Stimulated activated CD4-positive, alpha-beta T cell treated with anti-CD3 and anti-CD28 coated beads, Interleukin-12 subunit alpha, Interleukin-12 subunit beta, amount 100 ng/mL, for 48 hours (primary cell): ENCODE data around the gene AGAP5.
A peak's percentile ranks its signal among the peaks of the same experiment; 100 is the strongest.
"Not testable (repeated sequence)": the region's sequence is repeated elsewhere in the genome, so short reads cannot be mapped to it uniquely, and the experiment has no call there.

Source experiments
- DNase-seq, 3 donors: peaks; one replicate each; pipeline ENCODE4 v3.0.0-alpha.2; 2020; ENCODE audit warnings: low read depth in 2 of 3, low spot score in 1 of 3

AGAP5 gene

GRCh38 chr10:73697675-73698159 lies at the start of gene AGAP5:
TSS of gene AGAP5 (minus strand) at chr10:73698109. CDS start at chr10:73697755, 354 bp downstream.
- not testable (repeated sequence) for DNase-seq

- DNase-seq = no peak
These were observed 48.8 kb upstream of the AGAP5 start for GRCh38 chr10:73746721-73747120.

DNA sequence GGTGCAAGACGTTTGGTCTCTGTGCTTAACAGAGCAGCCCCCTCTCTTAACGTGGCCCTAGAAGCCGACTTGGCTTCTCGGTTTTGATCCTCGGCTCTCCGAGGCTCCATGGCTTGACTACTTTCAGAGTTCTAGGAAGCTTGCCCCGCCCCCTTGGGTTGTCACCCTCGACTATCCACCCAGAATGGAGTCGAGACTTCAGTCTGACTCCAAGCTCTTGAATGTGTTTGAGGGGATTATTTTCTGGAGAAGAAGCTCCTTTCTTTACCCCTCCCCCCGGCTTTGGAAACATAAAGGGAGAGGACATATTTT lies 46.7 kb upstream of the AGAP5 start:
- DNase-seq = peak; percentile 46 to 54 (median 48)

GRCh38 chr10:73743905-73744663 lies 46.2 kb upstream of the AGAP5 start, which contains the start of gene SEC24C:
TSS of gene SEC24C (plus strand) at chr10:73744372. CDS start at chr10:73746833, 2,461 bp downstream.
- DNase-seq = peak; percentile 92 to 95 (median 92)

DNA sequence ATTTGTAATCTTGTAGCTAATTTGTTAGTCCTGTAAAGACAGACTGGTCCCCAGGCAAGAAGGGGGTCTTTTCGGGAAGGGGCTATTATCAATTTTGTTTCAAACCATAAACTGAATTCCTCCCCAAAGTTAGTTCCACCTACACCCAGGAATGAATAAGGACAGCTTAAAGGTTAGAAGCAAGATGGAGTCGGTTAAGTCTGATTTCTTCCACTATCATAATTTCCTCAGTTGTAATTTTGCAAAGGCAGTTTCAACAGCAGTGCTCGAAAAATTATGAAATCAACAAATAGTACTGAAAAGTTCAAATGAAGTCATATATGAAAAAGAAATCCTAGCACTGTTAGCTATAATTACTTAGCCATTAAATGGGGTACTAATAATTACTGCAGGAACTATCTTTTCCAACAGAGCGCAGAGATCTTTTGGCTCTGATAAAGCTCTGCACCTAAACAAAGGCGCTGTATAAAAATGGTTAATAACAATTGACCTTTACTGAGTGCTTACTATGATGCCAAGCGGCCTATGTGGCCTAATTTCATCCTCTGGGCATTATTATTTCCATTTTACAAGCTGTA lies 45.5 kb upstream of the AGAP5 start:
- no peak for DNase-seq

DNA sequence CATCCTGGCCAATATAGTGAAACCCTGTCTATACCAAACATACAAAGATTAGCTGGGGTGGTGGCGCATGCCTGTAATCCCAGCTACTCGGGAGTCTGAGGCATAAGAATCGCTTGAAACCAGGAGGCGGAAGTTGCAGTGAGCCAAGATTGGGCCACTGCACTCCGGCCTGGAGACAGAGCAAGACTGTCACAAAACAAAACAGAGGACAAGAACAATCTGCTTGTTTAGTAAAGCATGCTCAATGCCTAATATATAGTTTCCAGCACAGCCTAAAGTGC lies 44.5 kb upstream of the AGAP5 start:
- DNase-seq = no peak

- DNase-seq = not testable (repeated sequence)
These were observed 42.8 kb upstream of the AGAP5 start for GRCh38 chr10:73740501-73741254.

DNA sequence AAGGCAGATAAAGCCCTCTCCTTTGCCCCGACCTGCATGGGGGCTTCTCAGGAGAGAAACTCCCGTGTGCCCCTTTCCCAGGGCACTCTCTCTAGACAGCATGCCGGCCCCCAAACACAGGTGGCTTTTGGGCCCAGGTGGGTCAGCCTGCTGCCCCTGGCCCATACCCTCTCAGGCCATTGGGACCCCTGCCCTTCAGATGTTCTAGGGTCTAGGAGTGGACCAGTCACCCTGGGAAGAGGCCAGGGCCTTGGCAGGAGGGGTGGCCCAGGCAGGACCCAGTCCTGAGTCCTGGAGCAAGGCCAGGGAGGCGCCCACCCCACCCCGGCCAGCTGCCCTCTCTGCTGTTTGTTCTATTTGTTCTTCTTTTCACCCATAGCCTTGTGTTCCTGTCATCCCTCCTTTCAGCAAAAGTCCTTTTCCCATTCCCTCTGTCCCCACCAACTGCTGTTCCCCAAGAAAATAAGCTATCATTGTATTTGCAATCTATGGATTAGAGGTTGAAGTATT lies 36.9 kb upstream of the AGAP5 start:
- no peak for DNase-seq

DNA sequence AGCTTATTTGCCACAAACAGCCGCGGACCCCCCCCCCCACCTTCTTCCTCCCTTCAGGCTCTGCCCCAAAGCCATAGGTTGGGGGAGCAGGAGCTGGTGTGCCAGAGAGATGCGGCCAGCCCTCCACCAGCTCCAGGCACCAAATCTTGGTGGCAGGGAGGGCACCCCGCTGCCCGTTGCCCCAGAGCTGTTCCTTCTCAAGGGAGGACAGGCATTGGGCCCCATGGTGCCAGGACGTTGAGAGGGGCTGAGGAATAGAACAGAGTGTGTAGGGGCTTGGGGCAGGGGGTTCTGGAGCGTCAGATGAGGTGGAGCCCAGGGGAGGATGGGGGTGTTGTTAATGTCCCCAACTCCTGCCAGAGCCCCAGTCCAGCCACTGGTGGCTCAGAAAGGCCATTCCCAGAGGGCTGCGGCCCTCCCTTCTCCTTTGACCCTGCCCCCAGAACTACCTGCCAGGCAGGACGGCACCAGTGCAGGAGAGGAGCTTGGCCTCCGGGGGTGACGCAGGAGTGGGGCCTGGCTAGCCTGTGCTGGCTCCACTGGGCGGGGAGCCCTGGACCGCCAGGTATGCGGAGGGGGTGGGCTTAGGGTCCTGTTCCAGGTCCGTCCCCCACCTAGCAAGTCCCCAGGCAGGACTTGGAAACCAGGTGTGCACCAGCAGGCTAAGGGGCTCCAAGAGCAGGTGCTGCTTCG lies 36.3 kb upstream of the AGAP5 start:
- DNase-seq = no peak

DNA sequence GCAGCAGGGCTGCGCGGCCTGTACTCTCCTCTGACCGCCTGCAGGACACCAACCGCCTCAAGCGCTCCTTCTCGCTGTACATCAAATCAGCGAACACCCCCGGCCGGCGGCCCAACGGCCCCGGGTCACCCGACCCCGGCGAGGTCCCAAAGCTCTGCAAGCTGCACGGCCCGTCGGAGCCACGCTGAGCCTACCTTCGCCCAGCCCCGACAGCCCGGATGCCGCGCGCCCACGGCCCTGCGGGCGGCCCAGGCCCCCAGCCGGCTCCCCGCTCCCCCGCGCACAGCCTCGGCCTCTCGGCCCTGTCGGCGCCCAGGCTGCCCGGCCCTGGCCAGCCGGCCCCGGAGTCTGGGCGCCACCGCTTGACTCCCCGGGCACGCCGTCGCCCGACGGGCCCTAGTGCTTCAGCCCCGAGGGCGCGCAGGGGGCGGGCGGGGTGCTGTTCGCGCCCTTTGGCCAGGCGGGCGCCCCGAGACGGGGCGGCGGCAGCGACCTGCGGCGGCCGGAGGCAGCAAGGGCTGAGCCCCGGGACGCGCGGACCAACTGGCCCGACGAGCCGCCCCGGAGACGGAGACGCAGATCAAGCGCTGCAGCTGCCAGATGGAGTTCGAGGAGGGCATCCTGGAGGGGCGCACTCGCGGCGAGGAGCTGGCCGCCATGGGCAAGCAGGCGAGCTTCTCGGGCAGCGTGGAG lies 35.2 kb upstream of the AGAP5 start:
- DNase-seq = no peak

DNA sequence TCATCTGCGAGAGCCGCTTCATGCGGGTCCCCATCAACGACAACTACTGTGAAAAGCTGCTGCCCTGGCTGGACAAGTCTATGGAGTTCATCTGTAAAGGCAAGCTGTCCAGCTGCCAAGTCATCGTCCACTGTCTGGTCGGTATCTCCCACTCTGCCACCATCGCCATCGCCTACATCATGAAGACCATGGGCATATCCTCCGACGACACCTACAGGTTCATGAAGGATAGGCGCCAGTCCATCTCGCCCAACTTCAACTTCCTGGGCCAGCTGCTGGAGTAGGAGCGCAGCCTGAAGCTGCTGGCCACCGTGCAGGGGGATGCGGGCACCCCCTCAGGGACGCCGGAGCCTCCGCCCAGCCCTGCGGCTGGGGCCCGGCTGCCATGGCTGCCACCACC lies 34.5 kb upstream of the AGAP5 start:
- no peak for DNase-seq

- DNase-seq = no peak
These were observed 33.9 kb upstream of the AGAP5 start for GRCh38 chr10:73731588-73732375.

GRCh38 chr10:73730153-73730906 lies 32.4 kb upstream of the AGAP5 start:
- peak; percentile 88 to 96 (median 92) for DNase-seq

GRCh38 chr10:73729781-73730152 lies 31.9 kb upstream of the AGAP5 start:
- peak in 1 of 3 donors; percentile 29 for DNase-seq

DNA sequence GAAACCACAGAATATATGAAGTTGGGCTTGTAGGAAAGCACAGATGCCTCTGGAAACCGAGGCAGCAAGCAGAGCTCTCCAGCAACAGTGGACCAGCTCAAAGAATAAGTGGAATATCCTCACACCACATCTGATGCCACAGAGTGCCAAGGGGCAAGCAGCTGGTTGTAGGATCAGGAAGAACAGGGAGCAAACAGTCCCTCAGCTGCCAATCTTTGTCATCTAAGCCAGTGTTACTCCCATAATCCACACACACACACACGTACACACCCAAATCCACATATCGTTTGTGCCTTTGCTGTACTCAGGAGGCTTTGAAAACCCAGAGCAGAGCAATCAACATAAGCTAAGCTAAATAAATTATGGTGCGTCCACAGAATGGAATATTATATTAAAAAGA lies 25.6 kb upstream of the AGAP5 start:
- no peak for DNase-seq

DNA sequence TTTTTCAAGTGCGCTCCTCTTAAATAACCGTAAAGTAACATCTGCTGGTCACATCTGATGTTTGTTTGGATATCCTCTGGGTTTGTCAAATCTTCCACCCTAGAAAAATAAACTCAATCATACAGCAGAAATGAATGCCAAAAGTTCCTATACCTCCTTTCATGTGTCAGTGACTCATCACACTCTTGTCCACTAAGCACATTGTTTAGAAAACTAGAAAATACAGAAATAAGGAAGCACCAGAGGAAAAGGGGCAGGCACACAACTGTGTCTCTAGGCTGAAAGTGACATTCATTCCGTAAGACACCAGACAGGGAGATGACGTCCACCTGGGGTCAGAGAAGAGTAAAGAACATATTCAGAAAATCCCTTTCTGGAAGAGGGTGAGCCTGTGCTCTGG lies 22.7 kb upstream of the AGAP5 start:
- not testable (repeated sequence) for DNase-seq

GRCh38 chr10:73717556-73717955 lies 19.6 kb upstream of the AGAP5 start:
- DNase-seq = no peak

- DNase-seq = no peak
These were observed 18.3 kb upstream of the AGAP5 start for GRCh38 chr10:73716251-73716650.
